Fibroblast of skin of right quadriceps (primary cell): Measurements from ENCODE around the gene QKI.
"Not testable (repeated sequence)": the region's sequence is repeated elsewhere in the genome, so short reads cannot be mapped to it uniquely, and the experiment has no call there.

Source experiments
- DNase-seq: peaks from one replicate; pipeline ENCODE4 v3.0.0-alpha.2; 2013

QKI gene

GRCh38 chr6:163414117-163414945 lies at the start of gene QKI:
Gene QKI (plus strand): TSS chr6:163414718. CDS start chr6:163415194, 476 bp downstream.
- peak; percentile 87 for DNase-seq

DNA sequence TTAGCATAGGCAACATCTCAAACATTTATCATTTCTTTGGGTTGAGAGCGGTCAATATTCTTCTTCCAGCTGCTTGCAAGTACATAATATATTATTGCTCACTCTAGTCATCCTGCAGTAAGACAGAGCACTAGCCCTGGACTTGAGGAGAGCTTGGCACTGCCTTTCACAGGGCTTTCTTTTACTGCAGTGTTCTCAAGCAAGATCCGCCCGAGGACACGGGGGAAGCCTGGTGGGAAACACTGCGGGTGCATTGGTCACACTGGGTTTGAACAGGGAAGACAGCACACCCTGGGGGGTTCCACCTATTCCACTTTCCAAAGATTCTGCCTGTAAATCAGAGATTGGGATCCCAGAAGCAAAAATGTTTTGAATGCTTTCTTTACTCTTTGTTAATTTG lies 48.2 kb upstream of the QKI start:
- no peak for DNase-seq

DNA sequence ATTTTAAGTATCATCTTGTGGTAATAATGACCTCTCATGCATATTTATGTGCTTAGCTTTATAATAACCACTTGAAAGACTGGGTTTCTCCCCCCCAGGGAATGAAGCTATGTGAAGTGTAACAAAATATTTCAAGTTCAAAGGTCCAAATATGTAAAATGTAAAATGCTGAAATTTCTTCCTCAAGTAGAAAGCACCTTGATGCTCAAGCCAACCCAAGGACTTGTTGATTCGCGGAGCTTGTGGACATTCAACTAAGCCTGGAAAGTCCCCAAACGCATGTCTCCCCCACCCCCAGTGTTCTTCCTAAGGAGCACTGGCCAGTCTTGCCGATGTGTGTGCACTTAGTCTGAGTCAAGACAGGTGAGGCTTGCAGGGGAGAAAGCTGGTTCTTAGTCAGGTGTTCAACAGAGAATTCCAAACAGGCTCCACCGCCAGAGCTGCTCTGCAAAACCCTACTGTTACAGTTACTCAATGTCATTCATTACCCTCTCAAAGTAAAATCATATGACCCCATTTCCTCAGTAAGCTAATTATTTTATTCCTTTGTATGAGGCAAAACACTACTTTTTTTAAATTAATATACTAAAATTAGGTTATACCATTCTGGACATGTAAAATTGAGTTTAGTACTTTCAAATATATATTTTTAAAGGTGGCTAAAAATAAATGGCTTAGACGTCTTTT lies 46.9 kb upstream of the QKI start:
- peak; percentile 35 for DNase-seq

DNA sequence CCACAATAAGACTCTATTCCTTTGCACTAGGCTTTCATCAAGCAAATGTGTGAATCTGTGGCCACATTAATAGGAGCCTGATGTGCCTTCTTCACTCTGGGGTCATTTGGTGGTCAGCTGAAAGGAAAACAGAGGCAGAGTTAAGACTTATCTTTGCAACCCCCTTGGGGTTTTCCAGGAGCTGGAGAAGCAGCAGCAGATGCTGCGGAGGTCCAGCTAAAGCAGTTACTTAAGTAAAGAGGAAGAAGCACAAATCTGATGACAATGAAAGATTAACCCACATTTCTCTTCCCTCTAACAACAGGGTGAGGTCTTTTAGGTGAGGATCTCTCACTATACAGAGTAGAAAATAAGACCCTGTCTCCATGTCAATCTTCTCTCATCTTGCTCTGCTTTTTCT lies 45.4 kb upstream of the QKI start:
- no peak for DNase-seq

- no peak for DNase-seq
Measured at GRCh38 chr6:163369628-163370365, 44.7 kb upstream of the QKI start.

- no peak for DNase-seq
Measured at GRCh38 chr6:163370464-163371117, 43.9 kb upstream of the QKI start.

- no peak for DNase-seq
Measured at GRCh38 chr6:163371129-163371528, 43.4 kb upstream of the QKI start.

GRCh38 chr6:163373240-163373639 lies 41.3 kb upstream of the QKI start:
- DNase-seq = no peak

DNA sequence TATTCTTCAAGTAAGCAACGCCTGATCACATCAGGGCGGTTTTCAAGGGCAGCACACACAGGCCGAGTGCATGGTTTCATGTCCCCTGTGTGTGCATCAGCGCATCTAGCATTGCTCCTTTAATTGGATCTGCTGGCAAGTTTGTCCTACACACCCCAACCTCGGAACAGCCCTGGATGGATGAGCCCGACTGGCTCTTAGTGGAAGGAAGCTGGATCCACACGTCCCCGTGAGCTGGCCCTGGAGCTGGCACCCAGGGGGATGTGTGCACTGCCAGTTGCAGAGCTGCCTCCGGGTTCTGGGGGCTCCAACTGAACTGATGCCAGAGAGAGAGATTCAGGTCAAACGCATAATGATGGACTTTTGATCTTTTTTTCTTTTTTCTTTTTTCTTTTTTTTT lies 39.2 kb upstream of the QKI start:
- DNase-seq = no peak

DNA sequence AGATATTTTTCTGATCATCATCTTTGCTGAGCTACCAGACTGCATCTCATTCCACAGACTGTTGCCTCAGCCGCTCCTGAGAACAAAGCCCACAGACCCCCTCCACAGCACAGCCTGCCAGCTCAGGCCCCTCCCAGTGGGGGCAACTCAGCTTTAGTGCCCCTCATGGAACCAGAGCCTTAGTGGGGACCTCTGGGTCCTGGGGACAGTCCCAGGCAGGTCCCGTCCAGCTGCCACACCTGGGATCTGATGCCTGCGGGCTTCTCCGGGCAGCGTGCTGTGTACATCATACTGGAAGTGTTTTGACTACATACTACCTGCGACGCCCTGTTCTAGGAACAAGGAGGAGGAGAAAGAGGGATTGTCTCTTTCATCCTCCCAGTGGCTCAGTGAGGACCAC lies 38.3 kb upstream of the QKI start:
- no peak for DNase-seq

GRCh38 chr6:163377561-163377960 lies 37.0 kb upstream of the QKI start:
- DNase-seq = no peak

DNA sequence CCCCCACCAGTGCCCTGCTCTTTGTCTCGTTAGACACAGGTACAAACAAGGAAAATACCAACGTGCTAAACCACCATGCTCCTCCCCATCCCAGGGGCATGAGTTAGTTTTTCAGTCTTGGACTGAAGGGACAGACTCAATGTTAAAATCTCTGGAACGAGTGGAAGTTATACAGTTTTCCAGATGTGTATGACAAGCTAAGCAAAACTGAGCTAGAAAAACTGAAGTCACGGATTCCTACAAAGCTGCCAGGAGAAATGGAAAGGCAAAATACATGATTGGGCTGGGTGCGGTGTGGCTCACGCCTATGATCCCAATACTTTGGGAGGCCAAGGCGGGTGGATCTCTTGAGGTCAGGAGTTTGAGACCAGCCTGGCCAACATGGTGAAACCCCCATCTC lies 34.3 kb upstream of the QKI start:
- DNase-seq = no peak

GRCh38 chr6:163381118-163381756 lies 33.3 kb upstream of the QKI start:
- no peak for DNase-seq

DNA sequence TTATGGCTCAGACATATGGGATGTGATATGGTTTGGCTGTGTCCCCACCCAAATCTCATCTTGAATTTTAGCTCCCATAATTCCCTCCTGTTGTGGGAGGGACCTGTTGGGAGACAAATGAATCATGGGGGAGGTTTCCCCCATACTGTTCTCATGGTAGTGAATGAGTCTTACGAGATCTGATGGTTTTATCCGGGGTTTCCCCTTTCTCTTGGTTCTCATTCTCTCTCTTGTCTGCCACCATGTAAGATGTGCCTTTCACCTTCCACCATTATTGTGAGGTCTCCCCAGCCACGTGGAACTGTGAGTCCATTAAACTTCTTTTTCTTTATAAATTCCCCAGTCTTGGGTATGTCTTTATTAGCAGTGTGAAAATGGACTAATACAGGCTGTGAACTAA lies 31.1 kb upstream of the QKI start:
- DNase-seq = not testable (repeated sequence)

- DNase-seq = peak; percentile 44
Measured at GRCh38 chr6:163383912-163384311, 30.6 kb upstream of the QKI start.

DNA sequence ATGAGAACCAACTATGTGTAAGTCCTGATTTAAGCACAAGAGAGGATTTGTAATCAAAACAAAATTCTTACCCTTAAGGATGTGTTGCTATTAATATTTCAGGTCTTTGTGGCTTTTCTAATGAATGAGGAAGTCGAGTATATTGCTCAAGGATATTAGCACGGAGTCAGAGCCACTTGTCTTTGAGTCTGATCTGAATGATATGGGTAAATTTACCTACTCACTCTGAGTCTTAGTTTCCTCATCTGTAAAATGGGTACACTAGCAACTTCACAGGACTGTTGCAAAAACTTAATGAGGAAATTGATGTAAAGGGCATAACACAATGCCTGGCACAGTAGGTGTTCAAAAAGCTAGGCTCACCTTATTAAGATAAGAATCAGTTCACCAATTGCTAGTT lies 30.0 kb upstream of the QKI start:
- DNase-seq = no peak

GRCh38 chr6:163385503-163385902 lies 29.0 kb upstream of the QKI start:
- not testable (repeated sequence) for DNase-seq

DNA sequence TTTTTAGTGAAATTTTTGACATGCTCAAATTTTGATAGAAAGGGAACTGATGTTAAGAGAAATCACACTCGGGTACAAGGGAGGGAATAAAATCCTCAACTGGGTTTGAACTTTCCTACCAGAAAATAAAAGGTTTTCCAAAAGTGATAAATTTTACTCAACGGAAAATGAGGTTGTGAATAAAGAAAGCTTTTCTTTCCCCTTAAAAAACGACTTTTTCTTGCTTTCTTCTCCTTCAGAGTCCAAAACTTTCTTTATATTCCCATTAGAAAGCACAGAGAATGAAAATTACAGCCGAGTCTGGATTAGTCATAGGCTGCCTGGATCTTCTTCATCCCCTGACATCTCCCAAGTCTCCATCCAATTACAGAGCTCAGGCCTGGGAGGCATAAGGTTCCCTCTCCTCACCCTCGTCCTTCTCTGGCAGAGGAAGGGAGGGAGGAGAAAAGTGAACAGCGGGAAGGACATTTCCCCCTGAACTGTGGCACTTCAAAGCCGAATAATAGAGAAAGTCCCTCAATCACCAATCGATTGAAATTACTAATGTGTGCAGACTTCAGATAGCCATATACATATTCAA lies 28.1 kb upstream of the QKI start:
- DNase-seq = peak; percentile 6

DNA sequence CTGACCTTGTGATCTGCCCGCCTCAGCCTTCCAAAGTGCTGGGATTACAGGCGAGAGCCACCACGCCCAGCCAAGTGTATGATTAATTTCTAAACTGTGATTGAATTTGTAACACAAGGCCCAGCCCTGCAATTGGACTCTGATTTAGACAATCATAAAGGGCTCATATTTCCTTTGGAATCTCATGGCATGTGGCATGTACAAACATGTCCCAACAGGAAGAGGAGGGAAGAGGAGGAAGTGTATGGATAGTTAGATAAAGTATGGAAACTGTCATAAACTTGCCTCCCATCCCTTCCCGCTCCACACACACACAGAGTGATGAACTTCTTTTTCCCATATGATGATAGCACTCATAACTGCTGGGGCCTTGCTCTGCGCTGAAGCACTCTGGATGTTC lies 27.2 kb upstream of the QKI start:
- DNase-seq = peak; percentile 26

DNA sequence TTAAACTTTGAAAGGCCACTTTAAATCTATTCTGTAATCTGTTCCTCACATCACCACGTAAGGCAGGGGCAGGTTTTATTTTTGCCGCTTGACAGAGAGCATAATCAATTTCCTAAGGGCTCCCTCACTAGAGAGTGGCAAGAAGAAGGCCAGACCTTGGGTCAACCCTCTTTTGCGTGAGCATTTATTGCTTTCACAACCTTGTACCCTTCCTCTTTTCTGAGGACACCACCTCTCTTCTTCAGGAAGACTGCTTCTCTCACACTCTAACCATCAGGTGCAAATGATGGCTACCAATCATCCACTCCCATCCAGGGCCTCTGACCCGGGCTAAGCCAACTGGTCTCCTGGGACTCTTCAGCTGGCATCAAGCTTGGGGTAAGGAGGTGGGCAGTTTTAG lies 25.2 kb upstream of the QKI start:
- no peak for DNase-seq

DNA sequence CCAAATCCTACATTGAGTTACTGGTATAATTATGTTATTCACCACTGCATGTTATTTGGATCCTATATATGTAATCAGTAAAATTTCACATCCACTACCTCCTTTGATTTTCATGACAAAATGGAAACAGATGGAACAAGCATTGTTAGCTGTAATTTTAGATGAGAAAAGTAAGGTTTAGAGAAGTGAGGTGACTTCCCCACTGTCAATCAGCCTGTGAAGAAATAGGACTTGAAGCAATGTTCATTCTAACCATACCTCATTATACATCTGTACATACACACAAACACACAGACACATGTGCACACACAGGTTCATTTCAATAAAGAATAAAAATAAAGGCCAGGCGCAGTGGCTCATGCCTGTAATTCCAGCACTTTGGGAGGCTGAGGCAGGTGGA lies 23.7 kb upstream of the QKI start:
- DNase-seq = no peak

- peak; percentile 4 for DNase-seq
Measured at GRCh38 chr6:163391985-163392384, 22.5 kb upstream of the QKI start.
